Stimulated activated CD4-positive, alpha-beta T cell treated with anti-CD3 and anti-CD28 coated beads, TNF-alpha, amount 100 ng/mL, for 48 hours (primary cell): ENCODE data around the gene ADAMTSL5.

Experiments
- DNase-seq, 3 donors: peaks; one replicate each; pipeline ENCODE4 v3.0.0-alpha.2; 2020; ENCODE audit warnings: low read depth in 3 of 3

The ADAMTSL5 gene

DNA sequence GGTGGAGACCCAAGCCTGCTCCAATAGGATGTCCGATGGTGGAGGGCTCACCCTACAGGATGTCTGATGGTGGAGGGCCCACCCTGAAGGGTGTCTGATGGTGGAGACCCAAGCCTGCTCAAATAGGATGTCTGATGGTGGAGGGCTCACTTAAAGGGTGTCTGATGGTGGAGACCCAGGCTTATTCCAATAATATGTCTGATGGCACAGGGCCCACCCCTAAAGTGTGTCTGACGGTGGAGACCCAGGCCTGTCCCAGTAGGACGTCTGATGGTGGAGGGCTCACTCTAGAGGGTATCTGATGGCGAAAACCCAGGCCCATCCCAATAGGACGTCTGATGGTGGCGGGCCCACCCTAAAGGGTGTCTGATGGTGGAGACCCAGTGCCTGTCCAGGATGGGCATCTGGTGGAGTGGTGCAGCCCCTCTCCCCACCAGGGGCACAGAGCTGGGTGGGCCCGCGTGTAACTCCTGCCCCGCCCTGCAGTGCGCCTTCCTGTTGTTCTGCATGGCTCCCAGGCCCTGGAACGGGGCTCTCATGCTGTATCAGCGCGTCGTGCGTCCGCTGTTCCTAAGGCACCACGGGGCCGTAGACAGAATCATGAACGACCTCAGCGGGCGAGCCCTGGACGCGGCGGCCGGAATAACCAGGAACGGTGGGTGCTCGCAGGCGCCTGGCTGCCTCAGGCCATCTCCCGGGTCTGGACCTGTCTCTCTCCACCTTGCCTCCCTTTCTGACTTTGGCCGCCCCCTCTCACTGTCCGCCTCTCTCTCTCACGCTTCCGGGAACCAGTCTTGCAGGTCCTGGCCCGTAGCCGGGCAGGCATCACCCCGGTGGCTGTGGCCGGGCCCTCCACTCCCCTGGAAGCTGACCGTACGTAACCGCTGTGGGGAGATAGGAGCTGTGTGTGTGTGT lies 16.8 kb downstream of the ADAMTSL5 start:
- DNase-seq: no peak

DNA sequence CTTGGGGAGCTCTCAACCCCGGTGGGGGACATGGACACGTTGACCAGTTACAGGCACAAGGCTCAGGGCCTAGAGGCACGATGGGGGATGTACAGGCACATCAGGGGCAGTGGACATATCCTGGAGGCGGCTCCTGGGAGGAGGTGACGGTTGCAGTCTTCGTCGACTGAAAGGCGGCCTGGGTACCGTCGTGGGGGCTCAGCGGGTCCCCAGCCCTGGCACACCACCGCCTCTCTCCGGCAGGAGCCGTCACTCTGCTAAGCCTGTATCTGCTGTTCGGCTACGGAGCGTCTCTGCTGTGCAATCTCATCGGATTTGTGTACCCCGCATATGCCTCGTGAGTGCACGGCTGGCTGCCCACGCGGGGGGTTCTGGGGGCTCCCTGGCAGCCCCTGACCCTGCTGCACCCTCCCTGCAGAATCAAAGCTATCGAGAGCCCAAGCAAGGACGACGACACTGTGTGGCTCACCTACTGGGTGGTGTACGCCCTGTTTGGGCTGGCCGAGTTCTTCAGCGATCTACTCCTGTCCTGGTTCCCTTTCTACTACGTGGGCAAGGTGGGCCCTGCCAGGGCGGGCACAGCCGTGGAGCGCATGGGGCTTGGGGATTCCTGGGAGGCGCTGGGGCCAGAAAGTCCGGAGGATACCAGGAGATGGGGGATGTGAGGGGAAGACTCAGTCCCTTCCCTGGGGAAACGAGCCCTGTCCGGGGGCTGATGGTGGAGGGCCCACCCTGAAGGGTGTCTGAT lies 17.6 kb downstream of the ADAMTSL5 start:
- DNase-seq: no peak

GRCh38 chr19:1494115-1494815 lies 18.6 kb downstream of the ADAMTSL5 start:
- no peak for DNase-seq

- DNase-seq: no peak
Measured at GRCh38 chr19:1492474-1493006, 20.3 kb downstream of the ADAMTSL5 start.

DNA sequence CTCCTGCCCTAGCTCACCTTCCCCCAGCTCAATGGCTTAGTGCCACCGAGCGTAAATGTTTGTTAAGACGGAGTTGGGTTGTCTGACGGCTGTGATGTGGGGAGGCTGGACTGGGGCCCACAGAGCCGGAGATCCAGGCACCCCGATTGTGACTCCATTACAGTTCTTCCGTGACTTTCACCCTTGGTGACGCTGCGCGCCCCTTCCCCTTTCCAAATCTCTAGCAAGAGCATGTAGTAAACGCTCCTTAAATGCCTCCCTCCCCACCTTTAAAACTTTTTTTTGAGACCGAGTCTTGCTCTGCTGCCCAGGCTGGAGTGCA lies 21.0 kb downstream of the ADAMTSL5 start:
- no peak for DNase-seq

- DNase-seq: no peak
Measured at GRCh38 chr19:1491114-1491848, 21.5 kb downstream of the ADAMTSL5 start, which contains the start of gene REEP6. REEP6 (plus strand) TSS chr19:1491181; CDS start chr19:1491270, 89 bp downstream.

DNA sequence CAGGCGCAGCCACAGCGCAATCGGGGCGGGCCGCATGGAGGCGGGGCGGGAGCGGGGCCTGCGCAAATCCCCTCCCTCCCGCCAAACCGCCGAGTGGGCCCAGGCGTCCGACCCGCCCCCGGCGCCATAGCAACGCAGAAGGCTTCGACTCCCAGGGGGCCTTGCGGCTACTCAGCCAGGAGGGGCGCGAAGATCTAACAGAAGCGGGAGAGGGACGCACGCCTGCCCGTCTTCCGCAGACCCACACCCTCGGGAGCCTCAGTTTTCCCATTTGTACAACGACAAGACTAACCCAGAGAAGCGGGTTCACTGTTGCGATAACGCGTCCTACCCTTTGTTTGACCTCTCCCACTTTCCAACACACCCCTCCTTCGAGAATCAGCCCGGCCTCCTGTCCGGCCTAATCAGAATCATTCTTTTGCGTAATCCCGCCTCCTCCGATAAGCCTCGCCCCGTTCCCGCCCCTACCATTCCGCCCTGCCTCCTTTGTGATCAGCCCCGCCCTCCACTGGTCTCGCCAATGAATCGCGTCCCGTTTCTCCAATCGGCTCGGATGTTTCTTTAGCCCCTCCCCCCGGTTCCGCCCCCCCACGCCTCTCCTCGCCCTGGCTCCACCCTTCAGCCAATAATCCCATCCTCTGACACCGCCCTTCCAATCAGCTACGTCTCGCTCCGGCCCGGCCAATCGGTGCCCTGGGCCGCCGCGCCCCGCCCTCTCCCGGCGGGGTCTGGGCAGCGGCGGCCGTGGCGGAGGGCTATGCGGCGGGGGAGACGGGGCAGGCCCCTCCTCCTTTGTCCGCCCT lies 22.3 kb downstream of the ADAMTSL5 start, which contains the start of gene PCSK4:
PCSK4 (minus strand) TSS at position 40 of the 803 bp plus-strand sequence; CDS start at position 36, 4 bp downstream.
- peak; percentile 95 to 98 (median 96) for DNase-seq

- no peak for DNase-seq
Measured at GRCh38 chr19:1489463-1490310, 23.1 kb downstream of the ADAMTSL5 start.

DNA sequence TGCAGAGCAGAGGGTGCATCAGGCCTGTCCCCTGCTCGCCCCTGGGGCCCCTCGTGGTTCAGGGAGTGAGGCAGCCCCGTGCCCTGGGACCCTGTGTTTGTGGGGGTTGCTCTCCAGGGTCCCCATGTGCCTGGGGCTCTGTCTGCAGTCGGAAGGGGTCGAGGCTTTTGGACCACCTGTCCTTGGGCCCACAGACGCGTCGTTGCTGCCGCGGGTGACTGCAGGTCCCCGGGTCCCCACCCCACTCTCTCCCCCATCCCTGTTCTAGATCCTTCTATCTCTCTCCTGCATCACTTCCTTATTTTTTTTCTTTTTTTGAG lies 24.6 kb downstream of the ADAMTSL5 start:
- DNase-seq: no peak

DNA sequence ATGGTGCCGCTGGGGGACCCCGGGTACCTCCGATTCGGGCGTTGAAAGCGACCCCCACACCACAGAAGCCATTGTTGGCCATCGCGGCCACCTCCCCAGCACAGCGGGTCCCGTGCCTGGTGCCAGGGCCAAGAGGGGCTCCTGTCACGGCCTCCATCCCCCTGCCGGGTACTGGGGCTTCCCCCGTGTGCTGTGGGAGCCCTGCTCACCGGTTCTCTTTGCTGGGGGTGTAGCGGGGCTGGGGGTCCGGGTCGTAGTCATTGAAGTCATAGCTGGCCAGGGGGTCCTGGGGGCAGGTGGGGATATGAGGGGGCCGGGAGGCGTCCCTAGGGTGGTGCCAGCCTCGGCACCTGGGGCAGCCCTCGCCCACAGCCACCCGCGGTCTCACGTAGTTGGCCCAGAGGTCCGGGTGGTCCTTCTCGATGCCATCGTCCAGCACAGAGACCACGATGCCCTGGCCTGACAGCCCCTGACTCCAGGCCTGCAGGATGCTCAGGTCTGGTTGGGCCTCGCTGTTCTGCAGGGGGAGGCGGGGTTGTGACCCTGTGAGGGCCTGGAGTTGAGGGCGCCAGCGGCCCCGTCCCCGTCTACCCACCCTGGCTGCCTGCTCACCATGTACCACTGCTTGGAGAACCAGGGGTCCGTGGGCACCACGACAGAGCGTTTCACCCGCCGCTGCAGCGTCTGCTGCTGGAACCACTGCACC lies 25.1 kb downstream of the ADAMTSL5 start:
- DNase-seq: no peak

- no peak for DNase-seq
Measured at GRCh38 chr19:1486720-1487575, 25.9 kb downstream of the ADAMTSL5 start.

DNA sequence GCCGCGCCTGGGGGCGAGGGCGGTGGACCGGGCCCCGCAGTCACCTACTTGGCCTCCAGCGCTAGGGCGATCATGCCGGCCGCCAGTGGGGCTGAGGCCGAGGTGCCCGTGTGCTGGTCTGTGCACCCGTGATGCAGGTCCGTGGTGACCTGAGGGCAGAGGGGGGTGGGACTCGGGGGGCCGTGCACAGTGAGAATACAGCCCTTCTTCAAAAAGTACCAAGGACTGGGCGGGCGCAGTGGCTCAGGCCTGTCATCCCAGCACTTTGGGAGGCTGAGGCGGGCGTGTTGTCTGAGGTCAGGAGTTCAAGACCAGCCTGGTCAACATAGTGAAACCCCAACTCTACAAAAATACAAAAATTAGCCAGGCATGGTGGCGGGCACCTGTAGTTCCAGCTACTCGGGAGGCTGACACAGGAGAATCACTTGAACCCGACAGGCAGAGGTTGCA lies 28.8 kb downstream of the ADAMTSL5 start:
- no peak for DNase-seq

GRCh38 chr19:1483131-1483978 lies 29.5 kb downstream of the ADAMTSL5 start:
- DNase-seq: no peak

DNA sequence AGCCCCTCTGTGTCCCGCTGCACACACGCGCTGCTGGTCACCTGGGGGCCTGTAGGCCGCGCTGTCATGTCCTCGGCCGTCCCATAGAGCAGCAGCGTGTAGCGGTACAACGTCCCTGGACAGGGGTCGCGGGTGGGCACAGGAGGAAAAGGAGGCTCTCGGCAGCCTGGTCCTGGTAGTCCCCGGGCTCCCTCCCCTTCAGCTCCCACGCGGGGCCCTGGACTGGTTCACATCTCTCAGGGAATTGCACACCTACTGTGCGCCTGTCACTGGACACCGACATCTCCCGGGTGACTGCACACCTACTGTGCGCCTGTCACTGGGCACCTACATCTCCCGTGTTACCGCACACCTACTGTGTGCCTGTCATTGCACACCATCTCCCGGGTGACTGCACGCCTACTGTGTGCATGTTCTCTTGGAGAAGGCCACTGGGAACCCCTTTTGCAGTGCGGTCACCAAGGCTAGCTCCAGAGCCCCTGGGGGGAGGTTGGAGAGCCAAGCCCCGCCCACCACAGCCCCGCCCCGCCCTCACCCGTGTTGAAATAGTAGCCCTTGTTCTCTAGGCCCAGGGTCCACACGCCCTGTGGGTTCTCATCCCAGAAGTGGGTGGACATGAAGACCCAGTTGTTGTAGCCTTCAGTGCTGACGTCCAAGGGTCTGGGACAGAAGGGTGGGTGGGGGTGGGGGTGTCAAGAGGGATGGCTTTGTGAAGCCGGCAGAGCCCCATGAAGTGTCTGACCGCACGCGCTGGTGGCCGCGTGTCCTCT lies 30.3 kb downstream of the ADAMTSL5 start:
- no peak for DNase-seq

GRCh38 chr19:1481893-1482360 lies 30.9 kb downstream of the ADAMTSL5 start:
- DNase-seq: no peak
